IMR-90 (cell line): Measurements from ENCODE around the gene ARHGAP15. TPM values are rescaled to one million over a fixed set of nuclear protein-coding genes. Genes with fewer than 3 reads are reported as not detected.

Experiments
- ATAC-seq: fragments of 200-7000 bp; cut with Tn5 transposase; 2 replicates; pipeline ENCODE4 v1.9.1; 2020; ENCODE audit warnings: low read depth, mild to moderate bottlenecking, moderate library complexity
- BruUV-seq: library from RNA; stranded (reverse); fragments of 400-500 nt; replicated peaks from 2 replicates; lab custom pipeline; 2021; lab: Mats Ljungman, UMichigan
- CTCF ChIA-PET: fragments of 300-600 bp; formaldehyde crosslinking; extraction: SDS; loops from one replicate; lab custom pipeline; 2021; ENCODE audit warnings: antibody characterized with exemption; lab: Yijun Ruan, JAX
- POLR2A ChIA-PET: fragments of 300-600 bp; sonication (Branson Sonifier 250); formaldehyde crosslinking; loops from one replicate; lab custom pipeline; 2022; ENCODE audit warnings: antibody characterized with exemption; ENCODE audit not compliant: unreplicated experiment; lab: Charles Lee
- DNase-seq: peaks from one replicate; pipeline ENCODE4 v3.0.0; 2013
- H2AFZ ChIP-seq: replicated peaks from 2 replicates; pipeline ENCODE3; 2013; ENCODE audit warnings: low read length, mild to moderate bottlenecking; ENCODE audit not compliant: poor library complexity
- H2AK5ac ChIP-seq: 2 replicates; pipeline ENCODE4 v1.6.1; 2013; ENCODE audit warnings: low read depth, low read length, inconsistent platforms
- H2AK9ac ChIP-seq: replicated peaks from 2 replicates; pipeline ENCODE3; 2013; ENCODE audit warnings: mild to moderate bottlenecking, low read depth, low read length, moderate library complexity; ENCODE audit not compliant: poor library complexity
- H2BK120ac ChIP-seq: 2 replicates; pipeline ENCODE4 v1.6.1; 2013; ENCODE audit warnings: low read depth, low read length, inconsistent platforms
- H2BK15ac ChIP-seq: 3 replicates; pipeline ENCODE4 v1.6.1; 2013; ENCODE audit warnings: low read depth, low read length, inconsistent platforms
- H2BK20ac ChIP-seq: 2 replicates; pipeline ENCODE4 v1.6.1; 2013; ENCODE audit warnings: low read depth, mild to moderate bottlenecking, inconsistent platforms, low read length, moderate library complexity
- H2BK5ac ChIP-seq: 2 replicates; pipeline ENCODE4 v1.6.1; 2013; ENCODE audit warnings: mild to moderate bottlenecking, low read depth, low read length, inconsistent platforms; ENCODE audit not compliant: poor library complexity, severe bottlenecking
- H3K14ac ChIP-seq: replicated peaks from 2 replicates; pipeline ENCODE4 v1.6.1; 2013; ENCODE audit warnings: low read depth, low read length, inconsistent platforms
- H3K18ac ChIP-seq: 2 replicates; pipeline ENCODE4 v1.6.1; 2013; ENCODE audit warnings: low read depth, low read length, control low read depth
- H3K23ac ChIP-seq: 2 replicates; pipeline ENCODE4 v1.6.1; 2013; ENCODE audit warnings: low read depth, low read length, inconsistent platforms
- H3K27ac ChIP-seq: 2 replicates; pipeline ENCODE4 v1.5.1; 2013; ENCODE audit warnings: mild to moderate bottlenecking, control low read depth, low read length; ENCODE audit not compliant: insufficient read depth
- H3K27me3 ChIP-seq: 2 replicates; pipeline ENCODE4 v1.6.1; 2013; ENCODE audit warnings: low read length; ENCODE audit not compliant: control insufficient read depth, insufficient read depth
- H3K36me3 ChIP-seq: 2 replicates; pipeline ENCODE4 v1.6.1; 2013; ENCODE audit warnings: low read length, mixed read lengths; ENCODE audit not compliant: control insufficient read depth, insufficient read depth
- H3K4ac ChIP-seq: 2 replicates; pipeline ENCODE4 v1.6.1; 2013; ENCODE audit warnings: low read depth, low read length, inconsistent platforms
- H3K4me1 ChIP-seq: 2 replicates; pipeline ENCODE4 v1.6.1; 2013; ENCODE audit warnings: low read length, mixed read lengths; ENCODE audit not compliant: control insufficient read depth, insufficient read depth
- H3K4me2 ChIP-seq: 2 replicates; pipeline ENCODE4 v1.6.1; 2013; ENCODE audit warnings: low read depth, mild to moderate bottlenecking, control low read depth, low read length, moderate library complexity
- H3K4me3 ChIP-seq: 2 replicates; pipeline ENCODE4 v1.5.1; 2013; ENCODE audit warnings: low read depth, mild to moderate bottlenecking, control low read depth, low read length, moderate library complexity; ENCODE audit not compliant: insufficient read depth
- H3K56ac ChIP-seq: 2 replicates; pipeline ENCODE4 v1.6.1; 2013; ENCODE audit warnings: low read length, inconsistent platforms; ENCODE audit not compliant: insufficient read depth; ENCODE audit errors: extremely low read depth
- H3K79me1 ChIP-seq, 2 experiments: 2 replicates each; pipeline ENCODE4 v1.6.1; 2013; ENCODE audit warnings: low read length in 2 of 2, inconsistent platforms in 1 of 2, low read depth in 1 of 2
- H3K9ac ChIP-seq: 2 replicates; pipeline ENCODE4 v1.6.1; 2013; ENCODE audit warnings: low read depth, low read length, control low read depth
- H3K9me1 ChIP-seq: 2 replicates; pipeline ENCODE4 v1.6.1; 2013; ENCODE audit warnings: low read length, inconsistent platforms; ENCODE audit not compliant: insufficient read depth
- H3K9me3 ChIP-seq: 2 replicates; pipeline ENCODE4 v1.6.1; 2013; ENCODE audit warnings: low read length; ENCODE audit not compliant: control insufficient read depth, insufficient read depth
- H4K20me1 ChIP-seq: 2 replicates; pipeline ENCODE4 v1.6.1; 2013; ENCODE audit warnings: low read length, inconsistent platforms; ENCODE audit not compliant: insufficient read depth
- H4K5ac ChIP-seq: 2 replicates; pipeline ENCODE4 v1.6.1; 2013; ENCODE audit warnings: mild to moderate bottlenecking, low read depth, low read length, control low read depth
- H4K8ac ChIP-seq, 2 experiments: 2 replicates each; pipeline ENCODE4 v1.6.1; 2013; ENCODE audit warnings: low read depth in 2 of 2, low read length in 2 of 2, control low read depth in 1 of 2, inconsistent platforms in 1 of 2
- H4K91ac ChIP-seq: 2 replicates; pipeline ENCODE4 v1.6.1; 2013; ENCODE audit warnings: low read depth, low read length, inconsistent platforms; ENCODE audit not compliant: insufficient read depth
- BHLHE40 ChIP-seq: fragments of 150-350 bp; IDR thresholded peaks from 2 replicates; pipeline ENCODE4 v1.6.1; 2016; ENCODE audit warnings: mild to moderate bottlenecking, low read depth, low read length
- CEBPB ChIP-seq: IDR thresholded peaks from 2 replicates; pipeline ENCODE4 v1.6.1; 2012; ENCODE audit warnings: low read depth, low read length, improper control_type of control experiment
- CHD1 ChIP-seq: IDR thresholded peaks from 2 replicates; pipeline ENCODE4 v1.6.1; 2012; ENCODE audit warnings: low read depth, low read length, improper control_type of control experiment
- CTCF ChIP-seq: conservative IDR thresholded peaks from 2 replicates; pipeline ENCODE4 v1.5.1; 2012; ENCODE audit warnings: mild to moderate bottlenecking, low read depth, low read length, improper control_type of control experiment
- ELK1 ChIP-seq: fragments of 150-350 bp; IDR thresholded peaks from 2 replicates; pipeline ENCODE4 v1.6.1; 2016; ENCODE audit warnings: low read depth, mild to moderate bottlenecking, low read length, moderate library complexity, borderline replicate concordance
- FOS ChIP-seq: fragments of 150-350 bp; IDR thresholded peaks from 2 replicates; pipeline ENCODE4 v1.6.1; 2016; ENCODE audit warnings: low read depth, low read length
- MAFK ChIP-seq: IDR thresholded peaks from 2 replicates; pipeline ENCODE4 v1.6.1; 2012; ENCODE audit warnings: low read depth, low read length, improper control_type of control experiment
- MAZ ChIP-seq: IDR thresholded peaks from 2 replicates; pipeline ENCODE4 v1.6.1; 2012; ENCODE audit warnings: low read depth, mild to moderate bottlenecking, low read length, improper control_type of control experiment, moderate library complexity, borderline replicate concordance
- MXI1 ChIP-seq: IDR thresholded peaks from 2 replicates; pipeline ENCODE4 v1.6.1; 2012; ENCODE audit warnings: low read depth, mild to moderate bottlenecking, low read length, moderate library complexity, borderline replicate concordance
- NFE2L2 ChIP-seq: fragments of 150-350 bp; IDR thresholded peaks from 2 replicates; pipeline ENCODE4 v1.6.1; 2016; ENCODE audit warnings: low read depth, mild to moderate bottlenecking, low read length
- POLR2A ChIP-seq: IDR thresholded peaks from 2 replicates; pipeline ENCODE4 v1.6.1; 2012; ENCODE audit warnings: mild to moderate bottlenecking, low read depth, low read length
- RAD21 ChIP-seq: IDR thresholded peaks from 2 replicates; pipeline ENCODE4 v1.6.1; 2012; ENCODE audit warnings: low read length, improper control_type of control experiment
- RCOR1 ChIP-seq: IDR thresholded peaks from 2 replicates; pipeline ENCODE4 v1.6.1; 2012; ENCODE audit warnings: mild to moderate bottlenecking, low read length, improper control_type of control experiment; ENCODE audit not compliant: insufficient replicate concordance
- RFX5 ChIP-seq: IDR thresholded peaks from 2 replicates; pipeline ENCODE4 v1.8.0; 2012; ENCODE audit warnings: low read depth, mild to moderate bottlenecking, low read length, moderate library complexity
- SMC3 ChIP-seq: fragments of 150-350 bp; IDR thresholded peaks from 2 replicates; pipeline ENCODE4 v1.6.1; 2016; ENCODE audit warnings: low read depth, mild to moderate bottlenecking, antibody characterized with exemption, low read length, moderate library complexity
- USF2 ChIP-seq: fragments of 150-350 bp; IDR thresholded peaks from 2 replicates; pipeline ENCODE4 v1.6.1; 2017; ENCODE audit warnings: mild to moderate bottlenecking, antibody characterized with exemption, low read length, low read depth
- WGBS, 2 experiments: methylation state at CpG; one replicate each; pipeline versions ENCODE4 v1.1.5 to v1.1.7; 2013; ENCODE audit warnings: missing lambda C conversion rate in 2 of 2; ENCODE audit not compliant: insufficient read length in 1 of 2; ENCODE audit errors: extremely low coverage in 2 of 2; 5-methylcytosine and 5-hydroxymethylcytosine counted together
- dilution Hi-C: fragments of 300-500 bp; cut with HindIII; formaldehyde crosslinking; loops from one replicate; pipeline ENCODE4 v1.14.3; 2018; ENCODE audit warnings: low sequenced_read_pairs; ENCODE audit not compliant: unreplicated experiment
- in situ Hi-C: fragments of 300-500 bp; cut with MboI; formaldehyde crosslinking; loops from 3 replicates; pipeline ENCODE4 v1.14.3; 2019; ENCODE audit warnings: low sequenced_read_pairs, inconsistent platforms, mixed read lengths
- intact Hi-C: fragments of 100-400 bp; cut with micrococcal nuclease; formaldehyde crosslinking; loops from 2 replicates; pipeline ENCODE4 v1.10.0; 2022
- polyA plus RNA-seq, 3 experiments: library from polyadenylated mRNA; depleted of rRNA; stranded (reverse); fragments of >200 nt; gene quantifications; 2 replicates each; pipeline ENCODE4 v1.2.3, GENCODE V29; 2012; ENCODE audit warnings: low replicate concordance in 1 of 3
- total RNA-seq: library from RNA; depleted of rRNA; stranded (reverse); fragments of >200 nt; gene quantifications from 2 replicates; pipeline ENCODE4 v1.2.3, GENCODE V29; 2012

ARHGAP15 gene
- total and polyA plus RNA-seq, 2 of the 4 experiments (the other 2 are of a cell fraction): not detected

- H3K4me2 ChIP-seq: no peak overlapping the region
- H3K9me1 ChIP-seq: no peaks in the 10 kb centered on the region
- no peak overlapping the region for H2AK9ac ChIP-seq
- H3K4ac ChIP-seq: no peak overlapping the region
- no peak overlapping the region for H2BK20ac ChIP-seq
- H3K14ac ChIP-seq: no peak overlapping the region
- no peaks in the 10 kb centered on the region for H3K9me3 ChIP-seq
- H2BK15ac ChIP-seq: no peak overlapping the region
- no peaks in the 10 kb centered on the region for H3K79me1 ChIP-seq
- no peak overlapping the region for H3K18ac ChIP-seq
- H3K27me3 ChIP-seq: no peaks in the 10 kb centered on the region
- no peak overlapping the region for H4K91ac ChIP-seq
- no peak overlapping the region for H3K9ac ChIP-seq
- H4K8ac ChIP-seq: no peak overlapping the region
- H3K4me1 ChIP-seq: no peaks in the 10 kb centered on the region
- dilution Hi-C loops (no loop called here), in situ Hi-C loops (no loop called here), intact Hi-C loops (no loop called here)
- BruUV-seq: no TSS peak
- no peak overlapping the region for H4K5ac ChIP-seq
- no peak overlapping the region for H2AK5ac ChIP-seq
- no peak overlapping the region for H2BK120ac ChIP-seq
- H3K36me3 ChIP-seq: no peaks in the 10 kb centered on the region
- WGBS, 2 experiments: no CpG with 5 or more reads among the region's 4 CpGs
- no peak for ATAC-seq
- no peak overlapping the region for H3K27ac ChIP-seq
- H2BK5ac ChIP-seq: no peak overlapping the region
- H4K20me1 ChIP-seq: no peaks in the 10 kb centered on the region
- no peak for DNase-seq
- ChIA-PET POLR2A (no interaction called here), CTCF (interaction anchor here (0.6 kb wide), 1 partner anchor 1307 kb away, joined by 3 read pairs; no protein-coding TSS in a partner anchor)
- H2AFZ ChIP-seq: no peak overlapping the region
- H3K23ac ChIP-seq: no peak overlapping the region
- no peak for TF ChIP-seq MAZ
- TF ChIP-seq RCOR1: no peak
- TF ChIP-seq SMC3: no peak
- no peak for TF ChIP-seq USF2
- no peak for TF ChIP-seq BHLHE40
- TF ChIP-seq CHD1: no peak
- TF ChIP-seq MAFK: no peak
- TF ChIP-seq NFE2L2: no peak
- no peak for TF ChIP-seq MXI1
- TF ChIP-seq ELK1: no peak
- no peak for TF ChIP-seq RAD21
- no peak for TF ChIP-seq POLR2A
- no peak for TF ChIP-seq CEBPB
- TF ChIP-seq FOS: no peak
- no peak for TF ChIP-seq RFX5
- no peak for TF ChIP-seq CTCF
- no peak overlapping the region for H3K56ac ChIP-seq
- H3K4me3 ChIP-seq: no peak overlapping the region
These were observed 218.7 kb downstream of the ARHGAP15 start for GRCh38 chr2:143347901-143348414.
